ENCODE results near the gene FGD2.
A peak's percentile ranks its signal among the peaks of the same experiment; 100 is the strongest.

FGD2 gene

GRCh38 chr6:36970892-36971842 lies 34.3 kb upstream of the FGD2 start:
- no peak for DNase-seq

GRCh38 chr6:36971921-36972673 lies 33.4 kb upstream of the FGD2 start:
- DNase-seq = no peak

- DNase-seq = no peak
Observed at GRCh38 chr6:36973190-36973589, 32.3 kb upstream of the FGD2 start.

- DNase-seq = no peak
Observed at GRCh38 chr6:36973647-36974046, 31.8 kb upstream of the FGD2 start.

GRCh38 chr6:36975231-36976006 lies 30.0 kb upstream of the FGD2 start:
- DNase-seq = no peak

GRCh38 chr6:36976007-36976264 lies 29.5 kb upstream of the FGD2 start:
- DNase-seq = no peak

- no peak for DNase-seq
Observed at GRCh38 chr6:36976509-36976908, 28.9 kb upstream of the FGD2 start.

- no peak for DNase-seq
Observed at GRCh38 chr6:36976931-36977330, 28.5 kb upstream of the FGD2 start.

GRCh38 chr6:36977470-36977941 lies 27.9 kb upstream of the FGD2 start:
- no peak for DNase-seq

GRCh38 chr6:36978421-36979346 lies 26.8 kb upstream of the FGD2 start:
- no peak for DNase-seq

GRCh38 chr6:36979347-36979742 lies 26.1 kb upstream of the FGD2 start:
- DNase-seq = no peak

GRCh38 chr6:36980129-36980528 lies 25.3 kb upstream of the FGD2 start:
- DNase-seq = no peak

- no peak for DNase-seq
Observed at GRCh38 chr6:36980876-36981619, 24.4 kb upstream of the FGD2 start.

- DNase-seq = no peak
Observed at GRCh38 chr6:36983538-36983937, 21.9 kb upstream of the FGD2 start.

- no peak for DNase-seq
Observed at GRCh38 chr6:36984581-36985416, 20.7 kb upstream of the FGD2 start.

- DNase-seq = no peak
Observed at GRCh38 chr6:36985417-36985807, 20.0 kb upstream of the FGD2 start.

- DNase-seq = peak; percentile 98
Observed at GRCh38 chr6:36985808-36986703, 19.4 kb upstream of the FGD2 start, which contains the start of gene MTCH1. Gene MTCH1, minus strand, starts transcription at chr6:36986196. Its CDS starts 23 bp downstream, at chr6:36986173.

- no peak for DNase-seq
Observed at GRCh38 chr6:36986704-36987047, 18.8 kb upstream of the FGD2 start.

- DNase-seq = no peak
Observed at GRCh38 chr6:36989264-36989663, 16.2 kb upstream of the FGD2 start.

Measured in right kidney (tissue), 1 donor.